ENCODE measurements around the gene SMIM36.
"Not testable (repeated sequence)": the region's sequence is repeated elsewhere in the genome, so short reads cannot be mapped to it uniquely, and the experiment has no call there.

DNA sequence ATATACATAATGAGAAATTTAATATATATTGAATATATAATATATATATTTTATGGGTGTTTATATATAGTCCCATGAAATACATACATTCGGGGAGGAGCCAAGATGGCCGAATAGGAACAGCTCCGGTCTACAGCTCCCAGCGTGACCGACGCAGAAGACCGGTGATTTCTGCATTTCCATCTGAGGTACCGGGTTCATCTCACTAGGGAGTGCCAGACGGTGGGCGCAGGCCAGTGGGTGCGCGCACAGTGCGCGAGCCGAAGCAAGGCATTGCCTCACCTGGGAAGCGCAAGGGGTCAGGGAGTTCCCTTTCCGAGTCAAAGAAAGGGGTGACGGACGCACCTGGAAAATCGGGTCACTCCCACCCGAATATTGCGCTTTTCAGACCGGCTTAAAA lies 9.6 kb downstream of the SMIM36 start:
- TF ChIP-seq, protein P1, sequence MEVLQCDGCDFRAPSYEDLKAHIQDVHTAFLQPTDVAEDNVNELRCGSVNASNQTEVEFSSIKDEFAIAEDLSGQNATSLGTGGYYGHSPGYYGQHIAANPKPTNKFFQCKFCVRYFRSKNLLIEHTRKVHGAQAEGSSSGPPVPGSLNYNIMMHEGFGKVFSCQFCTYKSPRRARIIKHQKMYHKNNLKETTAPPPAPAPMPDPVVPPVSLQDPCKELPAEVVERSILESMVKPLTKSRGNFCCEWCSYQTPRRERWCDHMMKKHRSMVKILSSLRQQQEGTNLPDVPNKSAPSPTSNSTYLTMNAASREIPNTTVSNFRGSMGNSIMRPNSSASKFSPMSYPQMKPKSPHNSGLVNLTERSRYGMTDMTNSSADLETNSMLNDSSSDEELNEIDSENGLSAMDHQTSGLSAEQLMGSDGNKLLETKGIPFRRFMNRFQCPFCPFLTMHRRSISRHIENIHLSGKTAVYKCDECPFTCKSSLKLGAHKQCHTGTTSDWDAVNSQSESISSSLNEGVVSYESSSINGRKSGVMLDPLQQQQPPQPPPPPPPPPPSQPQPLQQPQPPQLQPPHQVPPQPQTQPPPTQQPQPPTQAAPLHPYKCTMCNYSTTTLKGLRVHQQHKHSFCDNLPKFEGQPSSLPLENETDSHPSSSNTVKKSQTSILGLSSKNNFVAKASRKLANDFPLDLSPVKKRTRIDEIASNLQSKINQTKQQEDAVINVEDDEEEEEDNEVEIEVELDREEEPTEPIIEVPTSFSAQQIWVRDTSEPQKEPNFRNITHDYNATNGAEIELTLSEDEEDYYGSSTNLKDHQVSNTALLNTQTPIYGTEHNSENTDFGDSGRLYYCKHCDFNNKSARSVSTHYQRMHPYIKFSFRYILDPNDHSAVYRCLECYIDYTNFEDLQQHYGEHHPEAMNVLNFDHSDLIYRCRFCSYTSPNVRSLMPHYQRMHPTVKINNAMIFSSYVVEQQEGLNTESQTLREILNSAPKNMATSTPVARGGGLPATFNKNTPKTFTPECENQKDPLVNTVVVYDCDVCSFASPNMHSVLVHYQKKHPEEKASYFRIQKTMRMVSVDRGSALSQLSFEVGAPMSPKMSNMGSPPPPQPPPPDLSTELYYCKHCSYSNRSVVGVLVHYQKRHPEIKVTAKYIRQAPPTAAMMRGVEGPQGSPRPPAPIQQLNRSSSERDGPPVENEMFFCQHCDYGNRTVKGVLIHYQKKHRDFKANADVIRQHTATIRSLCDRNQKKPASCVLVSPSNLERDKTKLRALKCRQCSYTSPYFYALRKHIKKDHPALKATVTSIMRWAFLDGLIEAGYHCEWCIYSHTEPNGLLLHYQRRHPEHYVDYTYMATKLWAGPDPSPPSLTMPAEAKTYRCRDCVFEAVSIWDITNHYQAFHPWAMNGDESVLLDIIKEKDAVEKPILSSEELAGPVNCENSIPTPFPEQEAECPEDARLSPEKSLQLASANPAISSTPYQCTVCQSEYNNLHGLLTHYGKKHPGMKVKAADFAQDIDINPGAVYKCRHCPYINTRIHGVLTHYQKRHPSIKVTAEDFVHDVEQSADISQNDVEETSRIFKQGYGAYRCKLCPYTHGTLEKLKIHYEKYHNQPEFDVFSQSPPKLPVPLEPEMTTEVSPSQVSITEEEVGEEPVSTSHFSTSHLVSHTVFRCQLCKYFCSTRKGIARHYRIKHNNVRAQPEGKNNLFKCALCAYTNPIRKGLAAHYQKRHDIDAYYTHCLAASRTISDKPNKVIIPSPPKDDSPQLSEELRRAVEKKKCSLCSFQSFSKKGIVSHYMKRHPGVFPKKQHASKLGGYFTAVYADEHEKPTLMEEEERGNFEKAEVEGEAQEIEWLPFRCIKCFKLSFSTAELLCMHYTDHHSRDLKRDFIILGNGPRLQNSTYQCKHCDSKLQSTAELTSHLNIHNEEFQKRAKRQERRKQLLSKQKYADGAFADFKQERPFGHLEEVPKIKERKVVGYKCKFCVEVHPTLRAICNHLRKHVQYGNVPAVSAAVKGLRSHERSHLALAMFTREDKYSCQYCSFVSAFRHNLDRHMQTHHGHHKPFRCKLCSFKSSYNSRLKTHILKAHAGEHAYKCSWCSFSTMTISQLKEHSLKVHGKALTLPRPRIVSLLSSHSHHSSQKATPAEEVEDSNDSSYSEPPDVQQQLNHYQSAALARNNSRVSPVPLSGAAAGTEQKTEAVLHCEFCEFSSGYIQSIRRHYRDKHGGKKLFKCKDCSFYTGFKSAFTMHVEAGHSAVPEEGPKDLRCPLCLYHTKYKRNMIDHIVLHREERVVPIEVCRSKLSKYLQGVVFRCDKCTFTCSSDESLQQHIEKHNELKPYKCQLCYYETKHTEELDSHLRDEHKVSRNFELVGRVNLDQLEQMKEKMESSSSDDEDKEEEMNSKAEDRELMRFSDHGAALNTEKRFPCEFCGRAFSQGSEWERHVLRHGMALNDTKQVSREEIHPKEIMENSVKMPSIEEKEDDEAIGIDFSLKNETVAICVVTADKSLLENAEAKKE (CRISPR knock-in tag; IDR thresholded peaks at IDR 0.05) = not testable (repeated sequence)
- TF ChIP-seq, protein P2, sequence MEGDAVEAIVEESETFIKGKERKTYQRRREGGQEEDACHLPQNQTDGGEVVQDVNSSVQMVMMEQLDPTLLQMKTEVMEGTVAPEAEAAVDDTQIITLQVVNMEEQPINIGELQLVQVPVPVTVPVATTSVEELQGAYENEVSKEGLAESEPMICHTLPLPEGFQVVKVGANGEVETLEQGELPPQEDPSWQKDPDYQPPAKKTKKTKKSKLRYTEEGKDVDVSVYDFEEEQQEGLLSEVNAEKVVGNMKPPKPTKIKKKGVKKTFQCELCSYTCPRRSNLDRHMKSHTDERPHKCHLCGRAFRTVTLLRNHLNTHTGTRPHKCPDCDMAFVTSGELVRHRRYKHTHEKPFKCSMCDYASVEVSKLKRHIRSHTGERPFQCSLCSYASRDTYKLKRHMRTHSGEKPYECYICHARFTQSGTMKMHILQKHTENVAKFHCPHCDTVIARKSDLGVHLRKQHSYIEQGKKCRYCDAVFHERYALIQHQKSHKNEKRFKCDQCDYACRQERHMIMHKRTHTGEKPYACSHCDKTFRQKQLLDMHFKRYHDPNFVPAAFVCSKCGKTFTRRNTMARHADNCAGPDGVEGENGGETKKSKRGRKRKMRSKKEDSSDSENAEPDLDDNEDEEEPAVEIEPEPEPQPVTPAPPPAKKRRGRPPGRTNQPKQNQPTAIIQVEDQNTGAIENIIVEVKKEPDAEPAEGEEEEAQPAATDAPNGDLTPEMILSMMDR (conservative IDR thresholded peaks at IDR 0.05; ENCODE audit: low read depth in 2 of 2) = not testable (repeated sequence)
- TF ChIP-seq ZNF331 (CRISPR knock-in tag; IDR thresholded peaks at IDR 0.05; ENCODE audit: low read depth); EZH2 (IDR thresholded peaks at IDR 0.05; ENCODE audit: low read depth, unreplicated experiment); EZH2phosphoT487 (IDR thresholded peaks at IDR 0.05; ENCODE audit: unreplicated experiment): not testable (repeated sequence)
